Subcutaneous adipose tissue (tissue), 4 donors: Measurements from ENCODE around the gene PKLR. TPM values are rescaled to one million over a fixed set of nuclear protein-coding genes. Genes with fewer than 3 reads are reported as not detected.

Source experiments
- total RNA-seq, 4 donors: library from RNA; depleted of rRNA; stranded (reverse); fragments of >200 nt; gene quantifications; one replicate each; pipeline ENCODE4 v1.1.0, GENCODE V29; 2016
- TF ChIP-seq, protein P1 (sequence below): fragments of 450-650 bp; IDR thresholded peaks from one replicate; pipeline ENCODE4 v1.5.1; 2016; ENCODE audit warnings: low read depth, mild to moderate bottlenecking, control low read depth, antibody characterized with exemption, moderate library complexity

The PKLR gene
- total RNA-seq, 4 donors from 2014 or later: not detected

- TF ChIP-seq, protein P1, sequence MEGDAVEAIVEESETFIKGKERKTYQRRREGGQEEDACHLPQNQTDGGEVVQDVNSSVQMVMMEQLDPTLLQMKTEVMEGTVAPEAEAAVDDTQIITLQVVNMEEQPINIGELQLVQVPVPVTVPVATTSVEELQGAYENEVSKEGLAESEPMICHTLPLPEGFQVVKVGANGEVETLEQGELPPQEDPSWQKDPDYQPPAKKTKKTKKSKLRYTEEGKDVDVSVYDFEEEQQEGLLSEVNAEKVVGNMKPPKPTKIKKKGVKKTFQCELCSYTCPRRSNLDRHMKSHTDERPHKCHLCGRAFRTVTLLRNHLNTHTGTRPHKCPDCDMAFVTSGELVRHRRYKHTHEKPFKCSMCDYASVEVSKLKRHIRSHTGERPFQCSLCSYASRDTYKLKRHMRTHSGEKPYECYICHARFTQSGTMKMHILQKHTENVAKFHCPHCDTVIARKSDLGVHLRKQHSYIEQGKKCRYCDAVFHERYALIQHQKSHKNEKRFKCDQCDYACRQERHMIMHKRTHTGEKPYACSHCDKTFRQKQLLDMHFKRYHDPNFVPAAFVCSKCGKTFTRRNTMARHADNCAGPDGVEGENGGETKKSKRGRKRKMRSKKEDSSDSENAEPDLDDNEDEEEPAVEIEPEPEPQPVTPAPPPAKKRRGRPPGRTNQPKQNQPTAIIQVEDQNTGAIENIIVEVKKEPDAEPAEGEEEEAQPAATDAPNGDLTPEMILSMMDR: no peak
Observed at GRCh38 chr1:155287987-155288543, 13.2 kb downstream of the PKLR start.

DNA sequence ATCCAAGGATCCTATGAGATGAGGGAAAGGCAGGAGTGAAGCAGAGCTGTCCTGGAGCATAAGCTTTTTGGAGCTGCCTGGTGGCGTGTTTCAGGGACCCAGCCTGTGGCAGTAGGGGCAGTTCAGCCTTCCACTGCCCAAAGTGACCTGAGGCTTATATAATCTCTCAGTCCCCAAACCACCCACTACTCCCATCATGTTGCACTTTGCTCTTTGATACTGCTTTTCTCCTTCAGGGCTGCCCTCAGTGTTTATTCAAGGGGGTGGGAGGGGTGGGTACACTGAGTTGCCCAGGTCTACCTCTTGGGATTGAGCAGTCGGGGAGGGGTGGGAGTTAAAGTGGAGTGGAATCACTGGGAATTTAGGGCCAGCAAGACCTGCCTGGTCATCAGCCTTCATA is 14.7 kb downstream of the PKLR start:
- TF ChIP-seq, protein P1: no peak

DNA sequence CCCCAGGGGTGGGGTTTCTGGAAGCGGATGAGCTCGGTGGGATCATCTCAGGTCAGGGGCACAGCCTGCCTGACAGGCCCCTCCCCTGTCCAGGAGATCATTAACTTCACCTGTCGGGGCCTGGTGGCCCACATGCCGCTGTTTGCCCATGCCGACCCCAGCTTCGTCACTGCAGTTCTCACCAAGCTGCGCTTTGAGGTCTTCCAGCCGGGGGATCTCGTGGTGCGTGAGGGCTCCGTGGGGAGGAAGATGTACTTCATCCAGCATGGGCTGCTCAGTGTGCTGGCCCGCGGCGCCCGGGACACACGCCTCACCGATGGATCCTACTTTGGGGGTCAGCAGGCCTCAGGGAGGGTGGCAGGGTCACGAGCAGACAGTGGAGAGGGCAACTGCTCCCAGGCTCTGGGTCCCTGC is 15.6 kb downstream of the PKLR start:
- TF ChIP-seq, protein P1: no peak

GRCh38 chr1:155285063-155285462 is 16.2 kb downstream of the PKLR start:
- TF ChIP-seq, protein P1: no peak

DNA sequence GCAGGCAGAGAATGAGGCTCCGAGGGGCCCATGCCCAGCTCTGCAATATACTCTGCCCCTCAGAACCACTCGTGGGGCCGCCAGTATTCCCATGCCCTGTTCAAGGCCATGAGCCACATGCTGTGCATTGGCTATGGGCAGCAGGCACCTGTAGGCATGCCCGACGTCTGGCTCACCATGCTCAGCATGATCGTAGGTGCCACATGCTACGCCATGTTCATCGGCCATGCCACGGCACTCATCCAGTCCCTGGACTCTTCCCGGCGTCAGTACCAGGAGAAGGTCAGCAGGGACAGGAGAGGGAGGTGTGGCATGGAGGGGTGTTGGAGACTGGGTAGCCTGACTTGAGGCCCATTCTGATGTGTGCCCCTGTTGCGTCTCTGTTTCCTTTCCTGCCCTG is 16.8 kb downstream of the PKLR start:
- TF ChIP-seq, protein P1: no peak

DNA sequence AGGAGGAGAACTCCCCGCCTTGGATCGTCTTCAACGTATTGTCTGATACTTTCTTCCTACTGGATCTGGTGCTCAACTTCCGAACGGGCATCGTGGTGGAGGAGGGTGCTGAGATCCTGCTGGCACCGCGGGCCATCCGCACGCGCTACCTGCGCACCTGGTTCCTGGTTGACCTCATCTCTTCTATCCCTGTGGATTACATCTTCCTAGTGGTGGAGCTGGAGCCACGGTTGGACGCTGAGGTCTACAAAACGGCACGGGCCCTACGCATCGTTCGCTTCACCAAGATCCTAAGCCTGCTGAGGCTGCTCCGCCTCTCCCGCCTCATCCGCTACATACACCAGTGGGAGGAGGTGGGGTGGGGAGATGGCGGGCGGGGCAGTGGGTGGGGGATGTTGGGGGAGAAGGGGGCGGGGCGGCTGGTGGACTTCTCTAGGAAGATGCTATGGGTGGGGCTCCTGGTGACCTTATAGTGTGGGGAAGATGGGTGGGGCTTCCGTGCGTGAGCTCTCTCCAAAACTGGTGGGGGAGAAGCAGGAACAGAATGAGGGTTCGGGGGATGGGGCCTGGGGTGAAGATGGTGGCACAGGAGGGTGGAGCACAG is 18.6 kb downstream of the PKLR start:
- TF ChIP-seq, protein P1: no peak

- TF ChIP-seq, protein P1: no peak
Observed at GRCh38 chr1:155279268-155279667, 22.0 kb downstream of the PKLR start.
